HuH-7 (cell line): ENCODE results near the gene SHCBP1L.
"Not testable (repeated sequence)": the region's sequence is repeated elsewhere in the genome, so short reads cannot be mapped to it uniquely, and the experiment has no call there.

Experiments
- DNase-seq: peaks from one replicate; pipeline ENCODE4 v3.0.0; 2011; ENCODE audit warnings: low spot score

Gene SHCBP1L

GRCh38 chr1:182965096-182965495 lies 12.1 kb upstream of the SHCBP1L start:
- no peak for DNase-seq

DNA sequence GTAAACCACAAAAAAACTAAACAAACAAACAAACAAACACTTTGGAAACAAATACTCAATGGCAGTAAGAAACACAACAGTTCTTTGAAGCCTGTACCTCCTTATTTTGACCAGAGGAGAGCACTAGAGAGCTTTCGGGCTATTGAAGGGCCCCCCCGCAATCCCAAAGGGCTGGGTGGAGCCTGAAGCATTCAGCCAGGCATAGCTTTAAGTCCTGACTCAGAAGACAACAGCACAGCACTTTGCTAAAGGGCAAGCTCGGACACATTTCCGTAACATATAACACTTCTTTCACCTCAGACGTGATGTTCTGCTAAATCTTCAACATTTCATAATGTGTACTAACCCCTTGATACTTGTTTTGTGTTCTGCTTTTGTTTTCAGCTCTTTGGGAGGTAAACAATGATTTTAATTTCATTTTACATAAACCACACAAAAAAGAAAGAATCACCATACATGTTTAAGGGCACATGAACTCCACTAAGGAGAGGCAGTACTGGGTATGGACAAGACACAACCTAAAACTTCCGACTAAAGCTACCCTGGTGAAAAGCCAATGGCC lies 9.7 kb upstream of the SHCBP1L start:
- peak; percentile 73 for DNase-seq

- DNase-seq, result no peak
Measured at GRCh38 chr1:182960046-182960445, 7.1 kb upstream of the SHCBP1L start.

GRCh38 chr1:182957902-182958395 lies 5.0 kb upstream of the SHCBP1L start:
- DNase-seq, result no peak

DNA sequence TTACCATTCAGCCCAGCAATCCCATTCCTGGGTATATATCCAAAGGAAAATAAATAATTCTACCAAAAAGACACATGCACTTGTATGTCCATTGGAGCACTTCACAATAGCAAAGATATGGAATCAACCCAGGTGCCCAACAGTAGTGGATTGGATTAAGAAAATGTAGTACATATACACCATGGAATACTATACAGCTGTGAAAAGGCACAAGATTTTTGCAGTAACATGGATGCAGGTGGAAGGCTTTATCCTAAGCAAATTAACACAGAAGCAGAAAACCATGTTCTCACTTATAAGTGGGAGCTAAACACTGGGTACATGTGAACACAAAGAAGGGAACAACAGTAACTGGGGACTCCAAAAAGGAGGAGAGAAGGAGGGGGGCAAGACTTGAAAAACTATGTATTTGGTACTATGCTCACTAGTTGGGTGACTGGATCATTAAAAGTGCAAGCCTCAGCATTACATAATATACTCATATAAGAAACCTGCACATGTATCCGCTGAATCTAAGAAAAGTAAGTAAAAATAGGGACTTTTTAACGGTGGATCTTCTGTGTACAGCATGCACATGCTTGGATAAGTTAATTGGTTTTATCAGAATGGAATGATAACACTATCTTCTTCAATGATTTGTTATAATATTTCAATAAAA lies 3.9 kb upstream of the SHCBP1L start:
- no peak for DNase-seq

DNA sequence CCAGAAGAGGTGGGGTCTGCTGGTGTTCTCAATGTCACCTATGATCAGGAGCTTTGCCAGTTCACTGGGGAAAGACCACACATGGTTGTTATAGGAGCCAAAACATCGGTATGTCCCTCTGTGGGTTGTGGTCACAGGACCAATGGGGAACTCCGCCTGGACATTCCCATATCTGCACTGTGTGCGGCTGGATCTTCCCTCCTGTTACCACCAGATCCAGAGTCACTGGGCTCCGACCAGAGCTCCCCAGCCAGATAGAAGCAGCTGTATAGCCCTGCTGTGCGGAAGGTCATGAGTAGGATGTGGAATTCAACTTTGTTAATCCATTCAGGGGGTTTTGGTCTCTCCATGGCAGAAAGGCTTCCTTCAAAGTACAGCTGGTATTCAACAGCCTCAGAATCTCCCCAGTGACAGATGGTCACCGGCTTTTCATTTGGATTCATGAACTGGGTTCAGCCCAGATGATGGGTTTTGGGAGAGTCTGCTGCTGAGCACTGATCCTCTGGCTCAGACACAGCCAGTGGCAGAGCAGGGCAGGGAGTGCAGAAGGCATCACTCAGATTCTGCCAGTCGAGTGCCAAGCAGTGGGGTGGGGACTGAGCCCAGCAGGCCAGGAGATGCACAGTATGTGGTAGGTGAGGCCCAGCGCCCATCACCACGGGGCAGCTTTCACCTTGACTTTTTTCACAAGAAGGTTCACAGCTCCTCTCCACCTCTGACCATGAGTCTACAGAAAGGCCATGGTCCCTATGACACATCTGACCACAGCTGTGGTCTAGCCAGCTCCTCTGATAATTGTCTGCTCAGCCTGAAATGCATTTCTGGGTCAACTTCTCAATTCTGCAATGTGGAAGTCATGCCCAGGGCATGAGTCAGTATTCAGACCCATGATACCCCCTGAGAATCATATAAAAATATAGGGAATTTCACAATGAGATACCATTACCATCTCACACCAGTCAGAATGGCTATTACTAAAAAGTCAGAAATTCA lies 2.9 kb upstream of the SHCBP1L start:
- no peak for DNase-seq

DNA sequence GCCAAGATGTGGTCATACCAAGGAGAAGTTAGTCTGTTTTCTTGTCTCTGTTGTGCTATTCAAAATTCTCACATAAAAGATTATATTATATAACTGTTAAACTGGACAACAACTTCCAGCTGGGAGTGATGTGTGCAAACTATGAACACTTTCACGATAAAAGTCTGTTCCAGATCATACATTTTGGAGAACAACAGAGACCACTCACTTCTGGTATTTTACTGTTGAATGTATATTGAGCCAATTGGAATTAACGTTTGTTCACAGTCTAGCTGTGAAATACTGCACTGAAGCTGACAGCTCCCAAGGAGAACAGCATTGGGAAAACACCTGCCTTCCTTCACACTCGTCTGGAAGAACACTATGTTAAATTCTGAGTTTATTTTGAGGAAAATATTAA lies 860 bp upstream of the SHCBP1L start:
- no peak for DNase-seq

DNA sequence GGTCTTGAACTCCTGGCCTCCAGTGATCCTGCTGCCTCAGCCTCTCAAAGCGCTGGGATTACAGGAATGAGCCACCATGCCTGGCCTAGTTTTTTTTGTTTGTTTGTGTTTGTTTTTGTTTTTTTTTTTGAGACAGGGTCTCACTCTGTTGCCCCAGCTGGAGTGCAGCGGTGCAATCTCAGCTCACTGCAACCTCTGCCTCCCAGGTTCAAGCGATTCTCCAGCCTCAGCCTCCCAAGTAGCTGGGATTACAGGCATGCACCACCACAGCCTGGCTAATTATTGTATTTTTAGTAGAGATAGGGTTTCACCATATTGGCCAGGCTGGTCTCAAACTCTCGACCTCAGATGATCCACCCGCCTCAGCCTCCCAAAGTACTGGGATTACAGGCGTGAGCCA lies 9.6 kb downstream of the SHCBP1L start:
- not testable (repeated sequence) for DNase-seq

DNA sequence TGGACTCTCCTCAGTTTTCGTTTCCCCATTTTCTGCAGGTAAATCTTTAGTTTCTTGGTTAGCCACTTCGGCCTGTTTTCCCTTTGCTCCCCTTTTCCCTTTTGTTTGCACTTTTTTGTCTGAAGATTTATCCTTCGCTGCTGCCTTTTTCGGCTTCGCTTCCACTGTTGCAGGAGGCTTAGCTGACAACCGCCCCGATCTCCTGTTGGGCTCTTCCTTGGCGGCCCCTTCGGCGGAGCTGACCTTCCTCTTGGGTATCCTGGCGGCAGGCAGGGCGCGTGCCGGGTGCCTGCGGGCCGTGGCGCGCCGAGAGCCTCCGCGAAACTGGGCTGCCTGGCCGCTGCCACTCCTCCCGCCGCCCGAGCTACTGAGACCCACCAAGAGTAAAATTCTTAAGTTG lies 10.8 kb downstream of the SHCBP1L start:
- DNase-seq, result not testable (repeated sequence)

DNA sequence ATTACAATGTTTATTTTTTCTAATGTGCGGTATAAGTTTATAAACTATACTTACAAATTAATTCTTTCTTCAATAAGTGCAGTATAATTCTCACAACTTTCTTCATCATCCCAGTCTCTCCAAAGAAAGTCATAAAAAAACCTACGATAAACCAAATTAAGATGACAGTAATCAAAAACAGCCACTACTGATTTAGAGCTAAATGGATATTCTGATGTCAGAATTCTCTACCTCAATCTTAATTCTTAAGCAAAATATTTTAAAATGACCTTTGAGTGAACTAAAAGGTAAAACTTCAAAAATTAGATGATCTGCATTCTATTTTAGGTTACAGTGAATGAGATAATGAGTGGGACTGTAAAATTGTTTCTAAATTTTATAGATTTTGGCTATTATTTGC lies 13.6 kb downstream of the SHCBP1L start:
- no peak for DNase-seq

GRCh38 chr1:182935716-182936115 lies 17.2 kb downstream of the SHCBP1L start:
- no peak for DNase-seq

DNA sequence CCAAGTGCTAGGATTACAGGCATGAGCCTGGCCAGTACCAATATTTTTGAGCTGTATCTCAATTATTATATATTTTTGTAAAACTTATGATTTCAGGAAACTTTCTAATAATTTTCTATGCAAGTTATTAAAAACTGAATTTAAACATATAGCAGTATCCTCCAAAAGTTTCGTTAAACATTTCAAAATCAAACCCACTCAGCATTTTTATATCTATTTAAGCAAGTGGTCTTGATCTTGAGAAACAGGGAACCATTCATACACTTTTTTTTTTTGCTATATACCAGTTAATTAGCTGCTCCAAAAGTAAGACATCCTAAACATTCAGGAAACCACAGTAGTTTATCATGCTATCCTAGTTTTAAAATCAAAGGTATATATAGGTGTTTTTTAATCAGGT lies 22.0 kb downstream of the SHCBP1L start:
- DNase-seq, result no peak

GRCh38 chr1:182927693-182928433 lies 25.1 kb downstream of the SHCBP1L start:
- no peak for DNase-seq

DNA sequence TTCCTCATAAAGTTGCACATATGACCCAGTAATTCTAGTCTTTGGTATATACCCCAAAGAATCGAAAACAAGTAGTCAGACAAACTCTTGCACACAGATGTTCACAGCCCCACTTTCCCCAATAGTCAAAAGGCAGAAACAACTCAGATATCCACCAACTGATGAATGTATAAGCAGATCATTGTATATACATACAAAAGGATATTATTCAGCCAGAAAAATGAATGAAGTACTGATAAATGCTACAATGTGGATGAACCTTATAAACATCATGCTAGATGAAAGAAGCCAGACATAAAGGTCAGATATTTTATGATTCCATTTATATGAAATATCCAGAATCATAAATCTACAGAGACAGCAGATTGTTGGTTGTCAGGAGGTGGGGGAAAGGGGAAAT lies 27.3 kb downstream of the SHCBP1L start:
- DNase-seq, result no peak

DNA sequence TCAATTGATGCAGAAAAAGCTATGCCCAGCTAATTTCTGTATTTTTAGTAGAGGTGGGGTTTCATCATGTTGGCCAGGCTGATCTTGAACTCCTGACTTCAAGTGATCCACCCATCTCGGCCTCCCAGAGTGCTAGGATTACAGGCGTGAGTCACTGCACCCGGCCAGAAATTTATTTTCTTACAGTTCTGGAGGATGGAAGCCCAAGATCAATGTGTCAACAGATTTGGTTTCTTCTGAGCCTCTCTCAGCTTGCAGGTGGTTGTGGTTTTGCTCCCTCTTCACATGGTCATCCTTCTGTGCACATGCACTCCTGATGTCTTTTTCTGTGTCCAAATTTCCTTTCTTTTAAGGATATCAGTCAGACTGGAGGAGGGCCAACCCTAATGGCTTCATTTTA lies 35.6 kb downstream of the SHCBP1L start:
- no peak for DNase-seq

DNA sequence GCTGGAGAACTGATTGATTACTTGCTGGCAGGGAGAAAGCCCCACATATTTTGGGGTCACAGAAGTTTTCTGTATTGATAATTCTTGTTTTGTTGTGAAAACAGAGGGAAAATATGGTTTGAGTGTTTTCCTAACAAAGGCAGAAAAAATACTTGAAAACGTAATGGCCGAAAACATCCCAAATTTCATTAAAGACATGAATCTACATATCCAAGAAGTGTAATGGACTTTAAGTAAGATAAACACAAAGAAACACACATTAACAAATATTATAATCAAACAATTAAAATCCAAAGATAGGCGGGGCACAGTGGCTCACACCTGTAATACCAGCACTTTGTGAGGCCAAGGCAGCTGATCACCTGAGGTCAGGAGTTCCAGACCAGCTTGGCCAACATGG lies 39.6 kb downstream of the SHCBP1L start:
- no peak for DNase-seq

GRCh38 chr1:182910143-182910542 lies 42.8 kb downstream of the SHCBP1L start:
- no peak for DNase-seq

DNA sequence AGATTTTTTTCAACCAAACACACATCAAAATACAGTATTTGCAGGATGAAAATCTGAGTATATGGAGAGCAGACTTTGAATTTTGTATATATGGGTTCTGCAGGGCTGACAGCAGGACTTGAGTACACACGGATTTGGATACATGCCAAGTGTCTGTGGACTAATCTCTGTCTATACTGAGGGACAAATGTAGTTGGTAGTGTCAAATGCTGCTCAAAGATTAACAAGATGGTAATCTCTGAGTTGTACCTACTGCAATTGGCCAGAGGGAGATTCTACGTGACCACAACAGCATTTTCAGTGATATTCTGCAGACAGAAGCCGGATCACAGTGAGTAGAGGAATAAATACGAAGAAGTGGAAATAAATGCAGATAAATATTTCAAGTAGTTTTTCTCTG lies 43.4 kb downstream of the SHCBP1L start:
- DNase-seq, result no peak

DNA sequence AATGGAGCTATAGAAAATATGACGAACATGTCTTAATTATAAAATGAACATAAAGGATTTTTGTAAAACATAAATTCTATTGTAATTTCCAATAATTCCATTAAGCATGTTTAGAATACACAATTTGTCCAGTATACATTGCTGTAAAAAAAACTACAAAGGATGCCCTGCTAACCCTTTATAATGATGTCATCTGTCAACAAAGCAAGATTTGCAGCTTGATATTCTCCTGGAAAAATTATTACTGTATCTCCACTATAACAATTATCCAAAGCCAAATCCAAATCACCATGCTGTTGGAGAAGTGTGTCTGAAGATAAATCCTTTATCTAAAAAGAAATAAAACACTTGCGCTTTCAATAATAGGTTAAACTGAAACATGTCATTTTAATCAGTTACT lies 47.6 kb downstream of the SHCBP1L start:
- DNase-seq, result no peak

DNA sequence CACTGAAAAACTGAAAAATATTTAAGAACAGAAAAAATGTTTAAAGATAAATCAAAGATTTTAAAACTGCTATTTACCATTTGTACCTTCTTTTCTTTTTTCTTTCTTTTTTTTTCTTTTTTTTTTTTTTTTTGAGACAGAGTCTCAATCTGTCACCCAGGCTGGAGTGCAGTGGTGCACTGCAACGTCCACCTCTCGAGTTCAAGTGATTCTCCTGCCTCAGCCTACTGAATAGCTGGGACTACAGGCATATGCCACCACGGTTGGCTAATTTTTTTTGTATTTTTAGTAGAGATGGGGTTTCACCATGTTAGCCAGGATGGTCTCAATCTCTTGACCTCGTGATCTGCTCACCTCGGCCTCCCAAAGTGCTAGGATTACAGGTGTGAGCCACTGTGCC lies 51.0 kb downstream of the SHCBP1L start:
- not testable (repeated sequence) for DNase-seq

- DNase-seq, result no peak
Measured at GRCh38 chr1:182897696-182898095, 55.3 kb downstream of the SHCBP1L start.

- DNase-seq, result no peak
Measured at GRCh38 chr1:182890927-182891610, 61.9 kb downstream of the SHCBP1L start.
